Mucosa of descending colon (tissue), 3 donors: Measurements from ENCODE around the gene TMEM208. TPM values are rescaled to one million over a fixed set of nuclear protein-coding genes. Genes with fewer than 3 reads are reported as not detected.

ENCODE experiments used
- ATAC-seq: fragments of 200-7000 bp; cut with Tn5 transposase; one replicate; pipeline ENCODE4 v1.9.1; 2020; ENCODE audit warnings: mild to moderate bottlenecking, moderate library complexity
- DNase-seq, 3 donors: peaks; one replicate each; pipeline ENCODE4 v3.0.0-alpha.2; 2020
- H3K36me3 ChIP-seq: fragments of 200-600 bp; one replicate; pipeline ENCODE4 v1.8.0; 2021; ENCODE audit warnings: low read depth, mild to moderate bottlenecking
- H3K4me1 ChIP-seq: fragments of 200-600 bp; one replicate; pipeline ENCODE4 v1.8.0; 2021; ENCODE audit warnings: low read depth, mild to moderate bottlenecking
- H3K4me3 ChIP-seq: fragments of 200-600 bp; one replicate; pipeline ENCODE4 v1.8.0; 2021; ENCODE audit warnings: mild to moderate bottlenecking
- H3K9me3 ChIP-seq: fragments of 200-600 bp; one replicate; pipeline ENCODE4 v1.8.0; 2021; ENCODE audit warnings: mild to moderate bottlenecking
- CTCF ChIP-seq: fragments of 200-600 bp; IDR thresholded peaks from one replicate; pipeline ENCODE4 v1.8.0; 2022; ENCODE audit warnings: antibody characterized with exemption, mild to moderate bottlenecking
- intact Hi-C, 2 donors: fragments of 100-400 bp; cut with DNase I in 1 of 2; cut with micrococcal nuclease in 1 of 2; formaldehyde crosslinking; loops; one replicate each; pipeline versions ENCODE4 v1.11.0 to v1.11.1; 2022; cut with DNase I, micrococcal nuclease
- total RNA-seq, 3 donors: library from RNA; stranded (reverse); fragmentation: NEBNext Ultra II Directional in 2 of 3; extraction: Animal tissue kit (Norgen Biotek cat#: 25700) in 2 of 3; gene quantifications; one replicate each; pipeline versions ENCODE4 v1.2.1 to v1.2.4, GENCODE V29; 2021 to 2023
- donor health status: DM: no; HTN: no; CAD: no; lungs with moderate emphysema.
- donor health status: DM: no; HTN: no; CAD: no.
- donor health status: DM: no; HTN: yes; CAD: no.

Gene TMEM208
- total RNA-seq, 3 donors from 2014 or later = 30.8 to 39.6 (median 36.1) TPM

- DNase-seq (no peak), ATAC-seq (no peak)
- intact Hi-C loops = no loop called here
- Histone ChIP-seq H3K36me3 (no peaks in the 10 kb centered on the region), H3K4me1 (no peaks in the 10 kb centered on the region), H3K9me3 (no peaks in the 10 kb centered on the region), H3K4me3 (no peak overlapping the region)
- TF ChIP-seq CTCF = no peak
These were observed 36.3 kb downstream of the TMEM208 start for GRCh38 chr16:67263201-67263600.

- no peak for TF ChIP-seq CTCF
- intact Hi-C loops = no loop called here
- H3K36me3 ChIP-seq = no peaks in the 10 kb centered on the region
- ATAC-seq (no peak), DNase-seq (peak in 2 of 3 donors; percentile 14 to 17)
- no peaks in the 10 kb centered on the region for H3K4me1 ChIP-seq
- H3K4me3 ChIP-seq = no peak overlapping the region
- no peaks in the 10 kb centered on the region for H3K9me3 ChIP-seq
These were observed 37.3 kb downstream of the TMEM208 start for GRCh38 chr16:67264277-67264676.

- no peaks in the 10 kb centered on the region for H3K9me3 ChIP-seq
- no peaks in the 10 kb centered on the region for H3K4me1 ChIP-seq
- no peak for ATAC-seq
- intact Hi-C loops = no loop called here
- H3K4me3 ChIP-seq = no peak overlapping the region
- H3K36me3 ChIP-seq = no peaks in the 10 kb centered on the region
- no peak for TF ChIP-seq CTCF
- DNase-seq = peak in 2 of 3 donors; percentile 5 to 30
These were observed 37.9 kb downstream of the TMEM208 start for GRCh38 chr16:67264866-67265265.

GRCh38 chr16:67265834-67266233 lies 38.9 kb downstream of the TMEM208 start:
- no peak for ATAC-seq
- H3K4me3 ChIP-seq = no peak overlapping the region
- DNase-seq = peak in 2 of 3 donors; percentile 14 to 16
- no peaks in the 10 kb centered on the region for H3K4me1 ChIP-seq
- intact Hi-C loops = no loop called here
- no peak for TF ChIP-seq CTCF
- H3K36me3 ChIP-seq = no peaks in the 10 kb centered on the region
- H3K9me3 ChIP-seq = no peaks in the 10 kb centered on the region

GRCh38 chr16:67268136-67268579 lies 41.2 kb downstream of the TMEM208 start:
- H3K36me3 ChIP-seq = no peaks in the 10 kb centered on the region
- peak in 2 of 3 donors; percentile 22 to 60 for DNase-seq
- no peaks in the 10 kb centered on the region for H3K4me1 ChIP-seq
- no peaks in the 10 kb centered on the region for H3K9me3 ChIP-seq
- no peak for TF ChIP-seq CTCF
- intact Hi-C loops = no loop called here
- peak; percentile 79 for ATAC-seq
- H3K4me3 ChIP-seq = no peak overlapping the region

GRCh38 chr16:67269766-67270165 lies 42.8 kb downstream of the TMEM208 start:
- Histone ChIP-seq H3K4me3 (no peak overlapping the region), H3K9me3 (no peaks in the 10 kb centered on the region), H3K4me1 (no peaks in the 10 kb centered on the region), H3K36me3 (no peaks in the 10 kb centered on the region)
- intact Hi-C loops = no loop called here
- DNase-seq = peak in 2 of 3 donors; percentile 12 to 14
- TF ChIP-seq CTCF = no peak
- peak; percentile 26 for ATAC-seq
